GM12878 (cell line): Measurements from ENCODE around the gene CDON. TPM values are rescaled to one million over a fixed set of nuclear protein-coding genes. Genes with fewer than 3 reads are reported as not detected.

Experiments used
- ATAC-seq: fragments of 200-7000 bp; cut with Tn5 transposase; 3 replicates; pipeline ENCODE4 v1.9.1; 2020; ENCODE audit warnings: mild to moderate bottlenecking, moderate library complexity
- BruUV-seq: library from RNA; stranded (reverse); fragments of 400-500 nt; replicated peaks from 2 replicates; lab custom pipeline; 2021; lab: Mats Ljungman, UMichigan
- CTCF ChIA-PET: fragments of 300-600 bp; sonication (Branson Sonifier 250); formaldehyde crosslinking; extraction: SDS; loops from one replicate; lab custom pipeline; 2021; ENCODE audit warnings: inconsistent platforms; lab: Yijun Ruan, JAX
- POLR2A ChIA-PET: fragments of 350-600 bp; formaldehyde crosslinking; extraction: SDS; loops from one replicate; lab custom pipeline; 2021; ENCODE audit warnings: inconsistent platforms; lab: Charles Lee
- RAD21 ChIA-PET: fragments of 300-600 bp; sonication (Branson Sonifier 250); formaldehyde crosslinking; loops from one replicate; lab custom pipeline; 2023; ENCODE audit warnings: antibody characterized with exemption; ENCODE audit not compliant: unreplicated experiment; lab: Charles Lee
- SMC1A ChIA-PET: fragments of 300-600 bp; sonication (Branson Sonifier 250); formaldehyde crosslinking; loops from one replicate; lab custom pipeline; 2023; ENCODE audit not compliant: unreplicated experiment, uncharacterized antibody; lab: Charles Lee
- DNase-seq: peaks from one replicate; pipeline ENCODE4 v3.0.0-alpha.2; 2011; ENCODE audit warnings: low read depth, low spot score
- FAIRE-seq: peaks from 3 replicates; lab custom pipeline; 2011; peaks lifted over from hg19 to GRCh38; lab: Jason Lieb, UNC
- H2AFZ ChIP-seq: 2 replicates; pipeline ENCODE4 v1.6.0; 2011; ENCODE audit warnings: low read depth, low read length, control low read depth; ENCODE audit not compliant: control insufficient read depth
- H3K27ac ChIP-seq: 2 replicates; pipeline ENCODE4 v1.5.1; 2011; ENCODE audit warnings: control low read depth; ENCODE audit not compliant: control insufficient read depth, insufficient read depth
- H3K27me3 ChIP-seq, 2 experiments: replicated peaks in 1 of 2; 2 replicates each; pipeline versions ENCODE4 v1.6.0 to v1.6.1; 2011; ENCODE audit warnings: low read length in 1 of 2; ENCODE audit not compliant: control insufficient read depth in 2 of 2, insufficient read depth in 2 of 2
- H3K36me3 ChIP-seq, 2 experiments: 2 replicates each; pipeline ENCODE4 v1.5.1; 2011; ENCODE audit warnings: low read length in 1 of 2; ENCODE audit not compliant: control insufficient read depth in 2 of 2, insufficient read depth in 2 of 2
- H3K4me1 ChIP-seq: 2 replicates; pipeline ENCODE4 v1.6.1; 2011; ENCODE audit warnings: mild to moderate bottlenecking, low read length, moderate library complexity, mixed read lengths; ENCODE audit not compliant: control insufficient read depth, insufficient read depth
- H3K4me2 ChIP-seq: 2 replicates; pipeline ENCODE4 v1.6.0; 2011; ENCODE audit warnings: control low read depth; ENCODE audit not compliant: control insufficient read depth, insufficient read depth
- H3K4me3 ChIP-seq: fragments of 200-600 bp; sonication (generic); 2 replicates; pipeline ENCODE4 v1.5.1; 2016
- H3K79me2 ChIP-seq: 2 replicates; pipeline ENCODE4 v1.6.0; 2011; ENCODE audit warnings: low read length; ENCODE audit not compliant: control insufficient read depth, insufficient read depth
- H3K9ac ChIP-seq: 2 replicates; pipeline ENCODE4 v1.8.0; 2011; ENCODE audit warnings: low read length, control low read depth, mixed read lengths; ENCODE audit not compliant: control insufficient read depth, insufficient read depth
- H3K9me3 ChIP-seq: replicated peaks from 3 replicates; pipeline ENCODE4 v1.5.1; 2011; ENCODE audit warnings: mild to moderate bottlenecking, low read length; ENCODE audit not compliant: control insufficient read depth, insufficient read depth
- H4K20me1 ChIP-seq: 2 replicates; pipeline ENCODE4 v1.6.0; 2011; ENCODE audit not compliant: control insufficient read depth, insufficient read depth
- BACH1 ChIP-seq: fragments of 450-650 bp; IDR thresholded peaks from 2 replicates; pipeline ENCODE4 v1.6.1; 2017; ENCODE audit warnings: mild to moderate bottlenecking, borderline replicate concordance
- CREM ChIP-seq: IDR thresholded peaks from 2 replicates; pipeline ENCODE4 v1.6.1; 2014; ENCODE audit warnings: antibody characterized with exemption, low read depth
- ZNF217 ChIP-seq: fragments of 450-650 bp; IDR thresholded peaks from 2 replicates; pipeline ENCODE4 v1.6.1; 2017; ENCODE audit warnings: antibody characterized with exemption, mild to moderate bottlenecking
- ZZZ3 ChIP-seq: IDR thresholded peaks from 2 replicates; pipeline ENCODE4 v1.6.1; 2011; ENCODE audit warnings: low read depth; ENCODE audit not compliant: control insufficient read depth, insufficient read length
- WGBS: methylation state at CpG from one replicate; pipeline ENCODE4 v1.1.6; 2016; ENCODE audit warnings: low lambda C conversion rate; ENCODE audit not compliant: insufficient replicate concordance, insufficient coverage; ENCODE audit errors: missing lambda C conversion rate; 5-methylcytosine and 5-hydroxymethylcytosine counted together
- in situ Hi-C: fragments of 300-500 bp; cut with MboI; formaldehyde crosslinking; loops from 9 replicates; pipeline ENCODE4 v1.14.3; 2018; ENCODE audit warnings: mixed read lengths
- intact Hi-C: fragments of 100-400 bp; cut with micrococcal nuclease; formaldehyde crosslinking; loops from one replicate; pipeline ENCODE4 v1.14.2; 2022; ENCODE audit not compliant: unreplicated experiment
- polyA plus RNA-seq, 11 experiments: library from polyadenylated mRNA; depleted of rRNA in 4 of 11; unstranded in 6 of 11; stranded (reverse) in 5 of 11; fragments of >200 nt; fragmentation: Nextera tagmentation in 4 of 11; fragmentation: Illumina TruSeq in 1 of 11; extraction: Ambion mirVana in 4 of 11; extraction: Trizol in 1 of 11; gene quantifications; 1 replicate in 1 of 11; 2 replicates in 10 of 11; pipeline versions ENCODE4 v1.2.1 to v1.2.3, GENCODE V29; 2011 to 2016; ENCODE audit warnings: inconsistent platforms in 2 of 11, missing spikeins in 2 of 11, low read depth in 1 of 11
- total RNA-seq, 4 experiments: library from RNA; depleted of rRNA in 3 of 4; stranded (reverse); fragments of >200 nt in 3 of 4; fragmentation: Illumina TruSeq in 1 of 4; extraction: Trizol in 1 of 4; gene quantifications; 2 replicates each; pipeline versions ENCODE4 v1.2.1 to v1.2.3, GENCODE V29; 2013 to 2021
- TF ChIP-seq, protein P1 (sequence below): fragments of 450-650 bp; conservative IDR thresholded peaks from 2 replicates; pipeline ENCODE4 v1.6.1; 2017; ENCODE audit warnings: mild to moderate bottlenecking, moderate library complexity

Gene CDON
- total and polyA plus RNA-seq, 10 of the 15 experiments (the other 5 are each of a cell fraction or from before 2014, with no cell fraction given), result 0.07 to 4.2 (median 0.36) TPM

DNA sequence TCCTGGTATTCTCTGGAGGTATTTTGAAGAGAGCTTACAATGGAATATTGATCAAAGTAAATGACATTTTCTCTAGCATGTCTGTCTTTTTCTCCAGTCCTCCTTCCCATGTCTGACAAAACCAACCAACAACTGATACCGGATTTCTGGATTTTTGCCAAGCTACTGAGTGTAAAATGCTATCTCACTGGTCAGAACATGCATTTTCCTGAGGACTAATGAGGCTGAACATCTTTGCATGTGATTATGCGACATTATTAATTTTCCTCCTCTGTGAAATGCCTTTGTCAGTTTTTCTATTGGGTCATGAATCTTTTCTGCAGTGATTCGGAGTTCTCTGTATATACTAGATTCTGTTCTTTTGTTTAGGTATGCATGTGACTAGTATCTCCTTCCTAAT is 51.4 kb downstream of the CDON start (continued):
- TF ChIP-seq, protein P1, sequence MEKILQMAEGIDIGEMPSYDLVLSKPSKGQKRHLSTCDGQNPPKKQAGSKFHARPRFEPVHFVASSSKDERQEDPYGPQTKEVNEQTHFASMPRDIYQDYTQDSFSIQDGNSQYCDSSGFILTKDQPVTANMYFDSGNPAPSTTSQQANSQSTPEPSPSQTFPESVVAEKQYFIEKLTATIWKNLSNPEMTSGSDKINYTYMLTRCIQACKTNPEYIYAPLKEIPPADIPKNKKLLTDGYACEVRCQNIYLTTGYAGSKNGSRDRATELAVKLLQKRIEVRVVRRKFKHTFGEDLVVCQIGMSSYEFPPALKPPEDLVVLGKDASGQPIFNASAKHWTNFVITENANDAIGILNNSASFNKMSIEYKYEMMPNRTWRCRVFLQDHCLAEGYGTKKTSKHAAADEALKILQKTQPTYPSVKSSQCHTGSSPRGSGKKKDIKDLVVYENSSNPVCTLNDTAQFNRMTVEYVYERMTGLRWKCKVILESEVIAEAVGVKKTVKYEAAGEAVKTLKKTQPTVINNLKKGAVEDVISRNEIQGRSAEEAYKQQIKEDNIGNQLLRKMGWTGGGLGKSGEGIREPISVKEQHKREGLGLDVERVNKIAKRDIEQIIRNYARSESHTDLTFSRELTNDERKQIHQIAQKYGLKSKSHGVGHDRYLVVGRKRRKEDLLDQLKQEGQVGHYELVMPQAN, result no peak
- TF ChIP-seq ZZZ3 (no peak), ZNF217 (no peak), BACH1 (no peak)

DNA sequence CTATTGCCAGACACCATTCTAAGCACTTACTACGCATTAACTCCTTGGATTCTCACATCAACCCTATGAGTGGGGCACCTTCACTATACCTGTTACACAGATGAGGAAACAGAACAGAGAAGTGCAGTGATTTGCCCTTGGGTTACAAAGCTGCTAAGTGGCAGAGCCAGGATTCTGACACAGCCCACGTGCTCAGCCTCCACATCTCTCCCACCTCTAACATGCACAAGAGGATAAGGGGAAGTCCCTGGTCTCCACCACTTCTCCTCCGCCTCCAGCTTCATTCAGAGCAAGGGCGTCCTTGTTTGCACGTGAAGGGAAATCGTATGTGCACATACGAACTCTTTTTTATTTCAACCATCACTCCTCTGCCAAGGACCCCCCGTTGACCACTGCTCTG is 53.7 kb downstream of the CDON start:
- Histone ChIP-seq H3K4me2 (no peak overlapping the region), H3K27ac (no peak overlapping the region), H3K36me3 (no peaks in the 10 kb centered on the region), H3K79me2 (no peaks in the 10 kb centered on the region), H2AFZ (no peak overlapping the region), H3K9me3 (no peaks in the 10 kb centered on the region), H3K9ac (no peak overlapping the region), H3K27me3 (0 out of 4 replicates have a peak, but pooled peaks cover 0 to 4% of the 10 kb centered on the region in 2 experiments), H3K4me3 (no peak overlapping the region), H4K20me1 (no peaks in the 10 kb centered on the region; the same call in 1 of the 2 replicates), H3K4me1 (no peaks in the 10 kb centered on the region)
- intact Hi-C loops (no loop called here), in situ Hi-C loops (no loop called here)
- no TSS peak for BruUV-seq
- ChIA-PET RAD21 (no interaction called here), POLR2A (no interaction called here), SMC1A (interaction anchor here (1.1 to 1.4 kb wide), 3 partner anchors 8 to 14 kb away, joined by 3 read pairs; no protein-coding TSS in a partner anchor), CTCF (no interaction called here)
- TF ChIP-seq ZZZ3 (no peak), CREM (no peak)
- WGBS, result 61% methylated on average over 8 of the region's 8 CpGs
- no peak for DNase-seq
- FAIRE-seq, result no peak
- ATAC-seq, result no peak
